ENCODE results near the gene PALD1.

PALD1 gene

GRCh38 chr10:70582793-70583668 is 104.5 kb downstream of the PALD1 start:
- Histone ChIP-seq H3K27ac (no peak overlapping the region), H3K4me3 (no peak overlapping the region)
- DNase-seq (ENCODE audit: low spot score): peak; percentile 46
- TF ChIP-seq, protein P1, sequence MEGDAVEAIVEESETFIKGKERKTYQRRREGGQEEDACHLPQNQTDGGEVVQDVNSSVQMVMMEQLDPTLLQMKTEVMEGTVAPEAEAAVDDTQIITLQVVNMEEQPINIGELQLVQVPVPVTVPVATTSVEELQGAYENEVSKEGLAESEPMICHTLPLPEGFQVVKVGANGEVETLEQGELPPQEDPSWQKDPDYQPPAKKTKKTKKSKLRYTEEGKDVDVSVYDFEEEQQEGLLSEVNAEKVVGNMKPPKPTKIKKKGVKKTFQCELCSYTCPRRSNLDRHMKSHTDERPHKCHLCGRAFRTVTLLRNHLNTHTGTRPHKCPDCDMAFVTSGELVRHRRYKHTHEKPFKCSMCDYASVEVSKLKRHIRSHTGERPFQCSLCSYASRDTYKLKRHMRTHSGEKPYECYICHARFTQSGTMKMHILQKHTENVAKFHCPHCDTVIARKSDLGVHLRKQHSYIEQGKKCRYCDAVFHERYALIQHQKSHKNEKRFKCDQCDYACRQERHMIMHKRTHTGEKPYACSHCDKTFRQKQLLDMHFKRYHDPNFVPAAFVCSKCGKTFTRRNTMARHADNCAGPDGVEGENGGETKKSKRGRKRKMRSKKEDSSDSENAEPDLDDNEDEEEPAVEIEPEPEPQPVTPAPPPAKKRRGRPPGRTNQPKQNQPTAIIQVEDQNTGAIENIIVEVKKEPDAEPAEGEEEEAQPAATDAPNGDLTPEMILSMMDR (IDR thresholded peaks at IDR 0.05): no peak

DNA sequence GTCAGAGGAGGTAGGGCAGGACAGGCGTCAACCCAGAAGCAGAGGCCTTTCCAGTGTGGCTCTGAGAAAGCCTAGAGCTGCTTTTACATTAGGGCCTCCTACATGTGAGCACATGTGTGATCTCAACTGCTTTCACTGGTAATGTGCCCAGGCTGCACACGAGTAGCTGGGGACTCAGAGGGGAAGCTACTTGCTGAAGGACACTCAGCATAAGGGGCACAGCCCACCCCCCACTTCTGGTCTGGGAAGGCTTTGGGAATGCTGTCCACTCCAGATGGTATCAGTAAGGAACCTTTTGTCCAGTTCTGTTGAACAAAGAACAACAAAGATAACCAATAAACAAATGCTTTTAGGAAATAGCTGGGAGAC is 105.1 kb downstream of the PALD1 start:
- TF ChIP-seq, protein P1 (IDR thresholded peaks at IDR 0.05): no peak
- no peak overlapping the region for H3K4me3 ChIP-seq
- H3K27ac ChIP-seq: no peak overlapping the region
- DNase-seq (ENCODE audit: low spot score): no peak

DNA sequence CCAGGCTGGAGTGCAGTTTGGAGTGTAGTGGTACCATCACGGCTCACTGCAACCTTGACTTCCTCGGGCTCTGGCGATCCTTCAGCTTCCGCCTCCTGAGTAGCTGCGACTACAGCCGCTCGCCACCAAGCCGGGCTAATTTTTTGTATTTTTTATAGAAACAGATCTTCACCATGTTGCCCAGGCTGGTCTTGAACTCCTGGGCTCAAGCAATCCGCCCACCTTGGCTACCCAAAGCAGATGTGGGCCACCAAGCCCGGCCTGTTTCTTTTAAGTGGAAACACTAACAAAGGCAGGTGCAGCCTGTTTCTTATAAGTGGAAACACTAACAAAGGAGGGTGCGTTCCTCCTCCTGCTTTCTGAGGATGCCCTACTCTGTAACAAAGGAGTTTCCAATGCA is 105.8 kb downstream of the PALD1 start:
- DNase-seq (ENCODE audit: low spot score): no peak
- H3K4me3 ChIP-seq: no peak overlapping the region
- no peak overlapping the region for H3K27ac ChIP-seq
- TF ChIP-seq, protein P1 (IDR thresholded peaks at IDR 0.05): no peak

DNA sequence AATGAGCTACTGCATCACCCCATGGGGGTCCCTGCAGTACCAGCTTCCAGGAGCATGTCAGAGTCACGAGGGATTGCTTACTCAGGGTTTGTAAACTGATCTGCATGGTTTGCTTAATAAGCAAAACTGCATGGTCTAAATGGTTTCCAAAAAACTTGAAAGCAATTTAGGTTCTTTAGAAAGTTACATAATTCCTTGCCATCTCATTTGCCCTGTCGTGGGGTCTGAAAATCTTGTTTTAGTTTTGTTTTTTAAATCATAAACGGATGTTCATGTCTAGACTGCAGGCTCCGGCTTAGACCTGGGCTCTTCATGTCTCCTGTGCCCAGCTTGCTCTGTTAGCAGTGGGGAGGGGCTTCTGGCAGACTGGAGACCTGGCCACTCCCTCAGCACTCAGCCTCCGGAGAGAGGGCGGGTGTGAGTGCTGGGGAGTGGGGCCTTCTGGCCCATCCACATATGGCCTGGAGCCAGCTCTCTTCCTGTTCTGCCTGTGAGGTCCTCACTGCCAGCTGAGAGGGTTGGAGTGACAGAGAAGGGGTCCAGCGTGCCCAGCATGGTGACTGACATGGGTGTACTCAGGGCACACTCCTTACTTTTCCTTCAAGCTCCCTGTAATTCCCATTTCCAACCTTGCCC is 106.5 kb downstream of the PALD1 start:
- DNase-seq (ENCODE audit: low spot score): no peak
- H3K27ac ChIP-seq: no peak overlapping the region
- H3K4me3 ChIP-seq: no peak overlapping the region
- TF ChIP-seq, protein P1 (IDR thresholded peaks at IDR 0.05): no peak

DNA sequence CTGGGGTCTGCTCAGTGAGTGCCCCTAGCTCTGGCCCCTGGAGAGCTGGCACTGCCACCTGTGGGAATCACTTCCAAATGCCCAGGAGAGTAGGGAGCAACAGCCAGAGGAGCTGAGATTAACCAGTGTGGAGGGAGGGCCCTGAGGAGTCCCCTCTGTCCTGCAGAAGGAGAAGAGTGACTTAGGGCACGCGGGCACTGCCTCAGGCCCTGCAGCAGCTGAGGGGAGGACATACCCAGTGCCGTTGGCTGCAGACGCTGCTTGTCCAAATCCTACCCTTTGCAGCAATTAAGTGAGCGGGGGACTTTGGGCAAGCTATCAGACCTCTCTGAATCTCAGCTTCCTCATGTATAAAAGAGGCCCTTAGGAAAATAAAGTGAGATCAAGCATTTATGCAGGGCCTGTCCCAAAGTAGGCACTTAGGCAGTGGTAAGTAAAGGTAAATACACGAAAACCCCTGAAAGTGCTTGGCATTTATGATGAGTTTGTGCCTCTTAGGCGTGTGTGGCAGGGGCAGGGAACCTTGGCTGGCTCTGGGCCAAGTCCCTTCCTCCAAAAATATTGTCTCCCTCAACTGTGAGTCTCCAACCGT is 107.1 kb downstream of the PALD1 start:
- no peak for DNase-seq (ENCODE audit: low spot score)
- no peak overlapping the region for H3K4me3 ChIP-seq
- no peak overlapping the region for H3K27ac ChIP-seq
- TF ChIP-seq, protein P1 (IDR thresholded peaks at IDR 0.05): no peak

DNA sequence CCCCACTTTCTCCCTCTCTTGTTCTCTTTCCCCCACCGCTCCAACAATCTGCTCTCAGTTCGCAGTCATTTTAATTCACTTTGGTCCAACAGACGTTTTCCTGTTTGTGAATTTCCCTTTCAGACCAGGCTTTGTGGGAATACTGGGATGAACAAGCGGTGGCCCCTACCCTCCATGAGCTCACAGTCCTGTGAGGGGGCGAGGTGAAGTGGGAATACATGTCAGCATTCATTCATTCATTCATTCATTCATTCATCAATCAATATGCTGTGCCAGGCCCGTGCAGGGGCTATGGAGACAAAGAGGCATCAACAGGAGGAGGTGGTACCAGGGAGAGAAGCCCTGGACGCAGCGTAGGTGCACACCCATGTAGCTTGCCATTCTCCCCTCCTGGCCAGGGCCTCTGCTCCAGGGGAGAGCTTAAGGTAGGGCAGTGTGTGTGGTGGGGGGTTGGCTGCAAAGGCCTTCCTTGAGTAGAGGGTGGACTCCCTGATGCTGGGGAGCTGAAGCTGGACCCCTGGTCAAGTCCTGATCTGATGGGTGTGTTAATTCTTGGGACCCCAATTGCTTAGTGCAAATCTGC is 107.9 kb downstream of the PALD1 start:
- TF ChIP-seq, protein P1 (IDR thresholded peaks at IDR 0.05): no peak
- H3K27ac ChIP-seq: no peak overlapping the region
- no peak for DNase-seq (ENCODE audit: low spot score)

More for the DNA sequence above, 107.9 kb downstream of the PALD1 start:
- no peak overlapping the region for H3K4me3 ChIP-seq

All from coronary artery (tissue), 2 donors.